ENCODE data around the gene COA7.
"Not testable (repeated sequence)": the region's sequence is repeated elsewhere in the genome, so short reads cannot be mapped to it uniquely, and the experiment has no call there.

The COA7 gene

DNA sequence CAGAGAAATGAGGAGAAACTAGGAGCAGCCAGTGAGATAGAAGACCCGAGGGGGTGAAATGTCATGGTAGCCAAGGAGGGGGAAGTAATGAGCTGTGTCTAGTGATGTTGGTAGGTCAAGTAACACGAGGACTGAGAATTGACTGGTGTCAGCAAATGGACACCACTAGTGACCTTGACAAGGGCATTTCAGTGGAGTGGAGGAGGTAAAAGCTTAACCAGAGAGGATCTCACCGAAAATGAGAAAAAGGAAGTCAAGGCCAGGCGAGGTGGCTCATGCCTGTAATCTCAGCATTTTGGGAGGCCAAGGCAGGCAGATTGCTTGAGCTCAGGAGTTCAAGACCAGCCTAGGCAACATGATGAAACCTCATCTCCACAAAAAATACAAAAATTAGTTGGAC, 25.1 kb upstream of the COA7 start:
- no peak overlapping the region for H3K27ac ChIP-seq
- TF ChIP-seq, protein P1, sequence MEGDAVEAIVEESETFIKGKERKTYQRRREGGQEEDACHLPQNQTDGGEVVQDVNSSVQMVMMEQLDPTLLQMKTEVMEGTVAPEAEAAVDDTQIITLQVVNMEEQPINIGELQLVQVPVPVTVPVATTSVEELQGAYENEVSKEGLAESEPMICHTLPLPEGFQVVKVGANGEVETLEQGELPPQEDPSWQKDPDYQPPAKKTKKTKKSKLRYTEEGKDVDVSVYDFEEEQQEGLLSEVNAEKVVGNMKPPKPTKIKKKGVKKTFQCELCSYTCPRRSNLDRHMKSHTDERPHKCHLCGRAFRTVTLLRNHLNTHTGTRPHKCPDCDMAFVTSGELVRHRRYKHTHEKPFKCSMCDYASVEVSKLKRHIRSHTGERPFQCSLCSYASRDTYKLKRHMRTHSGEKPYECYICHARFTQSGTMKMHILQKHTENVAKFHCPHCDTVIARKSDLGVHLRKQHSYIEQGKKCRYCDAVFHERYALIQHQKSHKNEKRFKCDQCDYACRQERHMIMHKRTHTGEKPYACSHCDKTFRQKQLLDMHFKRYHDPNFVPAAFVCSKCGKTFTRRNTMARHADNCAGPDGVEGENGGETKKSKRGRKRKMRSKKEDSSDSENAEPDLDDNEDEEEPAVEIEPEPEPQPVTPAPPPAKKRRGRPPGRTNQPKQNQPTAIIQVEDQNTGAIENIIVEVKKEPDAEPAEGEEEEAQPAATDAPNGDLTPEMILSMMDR (IDR thresholded peaks at IDR 0.05): no peak
- TF ChIP-seq ZFX (IDR thresholded peaks at IDR 0.05; ENCODE audit: borderline replicate concordance): no peak

DNA sequence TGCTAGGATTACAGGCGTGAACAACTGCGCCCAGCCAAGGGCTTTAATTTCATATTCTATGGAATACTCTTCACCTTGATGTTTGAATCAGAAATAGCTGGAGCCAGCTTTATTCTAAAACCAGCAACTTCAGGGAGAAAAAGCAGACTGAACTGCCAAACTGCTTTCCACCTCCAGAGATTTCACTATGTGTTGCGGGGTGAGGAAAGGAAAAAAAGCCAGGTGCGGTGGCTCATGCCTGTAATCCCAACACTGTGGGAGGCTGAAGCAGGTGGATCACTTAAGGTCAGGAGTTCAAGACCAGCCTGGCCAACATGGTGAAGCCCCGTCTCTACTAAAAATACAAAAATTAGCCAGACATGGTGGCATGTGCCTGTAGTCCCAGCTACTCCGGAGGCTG, 17.1 kb upstream of the COA7 start:
- H3K27ac ChIP-seq: not testable (repeated sequence)

DNA sequence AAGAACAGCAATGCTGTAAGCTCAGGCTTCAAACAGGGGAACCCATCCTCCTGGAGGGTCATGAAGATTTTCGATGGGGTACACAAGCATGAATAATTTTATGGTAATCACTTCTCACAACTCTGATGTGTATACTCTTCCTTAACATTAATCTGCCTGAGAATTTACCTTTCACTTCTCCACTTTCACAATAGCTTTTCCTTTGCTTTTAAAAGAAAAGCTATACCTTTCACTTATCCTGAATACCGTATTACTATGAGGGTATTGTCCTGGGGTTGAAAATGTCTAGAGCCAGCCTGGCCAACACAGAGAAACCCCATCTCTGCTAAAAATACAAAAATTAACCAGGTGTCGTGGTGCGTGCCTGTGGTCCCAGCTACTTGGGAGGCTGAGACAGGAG, 15.4 kb upstream of the COA7 start:
- no peak overlapping the region for H3K27ac ChIP-seq
- no peak for TF ChIP-seq ZFX (IDR thresholded peaks at IDR 0.05; ENCODE audit: borderline replicate concordance)
- TF ChIP-seq, protein P1 (IDR thresholded peaks at IDR 0.05): no peak

DNA sequence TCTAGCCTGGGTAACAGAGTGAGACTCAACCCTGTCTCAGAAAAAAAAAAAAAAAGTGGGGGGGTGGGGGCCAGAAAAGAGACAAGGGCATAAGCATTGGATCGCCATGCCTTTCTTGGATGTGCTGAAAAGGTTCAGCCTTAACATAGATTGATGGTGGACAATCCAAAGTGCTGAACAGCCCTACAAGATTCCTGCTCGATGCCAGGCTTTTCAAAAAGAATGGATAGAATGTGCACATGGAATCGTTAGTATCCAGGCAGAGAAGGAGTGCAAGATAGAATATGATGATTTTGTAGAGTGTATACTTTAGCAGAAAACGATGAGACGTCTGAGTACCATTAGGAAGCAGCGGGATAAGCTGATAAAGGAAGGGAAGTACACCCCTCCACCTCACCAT, 10.9 kb upstream of the COA7 start:
- TF ChIP-seq, protein P1 (IDR thresholded peaks at IDR 0.05): no peak
- no peak for TF ChIP-seq ZFX (IDR thresholded peaks at IDR 0.05; ENCODE audit: borderline replicate concordance)
- H3K27ac ChIP-seq: no peak overlapping the region

DNA sequence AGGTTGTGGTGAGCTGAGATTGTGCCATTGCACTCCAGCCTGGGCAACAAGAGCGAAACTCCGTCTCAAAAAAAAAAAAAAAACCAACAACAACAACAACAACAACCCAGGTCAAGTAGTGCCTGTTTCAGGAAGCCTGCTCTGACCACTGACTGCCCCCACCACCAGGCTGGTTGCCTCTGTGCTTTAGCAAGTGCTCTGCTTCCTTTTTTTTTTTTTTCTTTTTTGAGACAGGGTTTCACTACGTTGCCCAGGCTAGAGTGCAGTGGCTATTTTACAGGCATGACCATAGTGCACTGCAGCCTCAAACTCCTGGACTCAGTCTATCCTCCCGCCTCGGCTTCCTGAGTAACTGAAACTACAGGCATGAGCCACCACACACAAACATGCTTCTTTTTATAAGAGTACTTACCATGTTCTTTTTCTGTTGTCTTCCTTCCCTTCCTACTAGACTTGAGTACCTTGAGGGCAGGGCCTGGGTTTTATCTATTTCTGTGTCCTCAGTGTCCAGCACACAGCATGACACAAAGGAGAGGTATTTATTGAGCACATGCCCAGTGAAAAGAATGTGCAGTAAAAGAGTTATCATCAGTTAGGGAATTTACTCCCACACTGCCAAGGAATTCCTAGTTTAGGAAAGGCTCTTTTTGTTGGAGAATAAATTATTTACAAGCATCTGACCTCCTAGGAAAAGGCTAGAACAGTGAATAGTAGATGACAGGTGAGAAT, 9.9 kb upstream of the COA7 start:
- H3K27ac ChIP-seq: no peak overlapping the region
- TF ChIP-seq ZFX (IDR thresholded peaks at IDR 0.05; ENCODE audit: borderline replicate concordance): no peak
- TF ChIP-seq, protein P1 (IDR thresholded peaks at IDR 0.05): no peak

DNA sequence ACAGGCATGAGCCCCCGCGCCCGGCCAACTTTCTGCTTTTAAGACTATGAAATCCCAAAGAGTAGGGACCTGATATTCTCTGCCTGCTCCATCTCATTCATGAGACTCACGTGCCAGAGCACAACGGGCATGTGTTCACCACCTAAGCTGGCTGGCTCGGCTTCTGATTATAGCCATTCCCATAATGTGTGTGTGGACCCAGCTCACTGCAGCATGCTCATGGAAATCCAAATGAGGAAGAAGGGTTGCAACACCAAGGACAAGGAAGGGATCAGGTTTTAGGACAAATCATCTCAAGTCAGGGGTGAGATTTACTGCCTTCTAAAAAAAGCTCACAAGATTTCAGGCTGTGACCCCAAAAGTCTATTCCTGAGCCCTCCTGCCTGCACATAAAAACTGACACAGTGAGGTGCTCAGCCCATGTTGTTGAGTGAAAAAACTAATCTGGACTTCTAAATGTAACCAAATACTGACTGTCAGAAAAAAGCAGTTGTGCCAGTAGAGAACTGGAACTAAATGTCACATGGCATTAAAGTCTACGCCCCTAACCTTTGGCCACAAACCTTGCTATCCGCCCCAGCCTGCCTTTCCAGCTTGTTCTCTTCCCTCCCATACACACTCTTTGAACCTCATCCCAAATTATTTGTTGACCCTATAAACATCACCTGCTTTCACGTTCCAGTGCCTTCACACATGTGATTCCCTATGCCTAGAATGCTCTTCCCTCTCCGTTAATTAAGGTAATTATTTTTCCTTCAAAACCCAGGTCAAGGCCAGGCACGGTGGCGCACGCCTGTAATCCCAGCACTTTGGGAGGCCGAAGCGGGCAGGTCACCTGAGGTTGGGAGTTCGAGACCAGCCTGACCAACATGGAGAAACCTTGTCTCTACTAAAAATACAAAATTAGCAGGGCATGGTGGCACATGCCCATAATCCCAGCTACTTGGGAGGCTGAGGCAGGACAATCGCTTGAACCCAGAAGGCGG, 9.1 kb upstream of the COA7 start:
- no peak overlapping the region for H3K27ac ChIP-seq
- TF ChIP-seq, protein P1 (IDR thresholded peaks at IDR 0.05): no peak
- no peak for TF ChIP-seq ZFX (IDR thresholded peaks at IDR 0.05; ENCODE audit: borderline replicate concordance)

DNA sequence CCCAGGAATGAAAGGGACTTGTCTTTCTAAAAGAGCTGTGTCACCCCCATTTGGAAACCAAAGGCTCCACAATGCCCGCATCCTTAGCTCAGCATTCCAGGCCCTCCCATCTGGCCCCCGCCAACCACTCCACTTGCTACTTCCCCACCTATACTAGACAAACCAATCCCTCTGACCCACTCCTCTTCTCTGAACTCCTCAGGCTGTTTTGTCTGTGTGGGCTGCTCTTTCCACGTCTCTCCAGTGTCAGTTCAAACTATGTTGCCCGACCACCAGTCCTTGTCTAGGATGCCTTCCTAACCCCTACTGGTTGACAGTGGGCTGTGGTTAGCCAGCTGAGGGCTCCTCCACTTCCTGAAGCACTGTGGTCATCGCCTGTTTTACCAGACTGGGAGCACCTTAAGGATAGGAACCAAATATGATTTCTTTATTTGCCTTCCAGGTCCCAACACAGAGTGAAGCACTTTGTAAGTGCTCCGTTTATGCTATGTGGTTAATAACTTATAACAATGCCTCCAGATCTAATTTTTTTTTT, 8.1 kb upstream of the COA7 start:
- TF ChIP-seq, protein P1 (IDR thresholded peaks at IDR 0.05): no peak
- no peak overlapping the region for H3K27ac ChIP-seq
